Hepatocyte (in vitro differentiated cells): Measurements from ENCODE around the gene CHMP5.

Source experiments
- CTCF ChIP-seq: fragments of 200-600 bp; sonication (generic); IDR thresholded peaks from 2 replicates; pipeline ENCODE4 v1.5.1; 2016; ENCODE audit warnings: antibody characterized with exemption, mild to moderate bottlenecking; ENCODE audit not compliant: poor library complexity
- EZH2 ChIP-seq: fragments of 200-600 bp; sonication (generic); IDR thresholded peaks from 2 replicates; pipeline ENCODE4 v1.6.1; 2016; ENCODE audit warnings: antibody characterized with exemption, mild to moderate bottlenecking, borderline replicate concordance

GRCh38 chr9:33227008-33227398 lies 37.8 kb upstream of the CHMP5 start:
- TF ChIP-seq EZH2, result no peak
- TF ChIP-seq CTCF, result no peak
